ENCODE data around the gene LTC4S.

GRCh38 chr5:179837076-179838011 lies 43.6 kb downstream of the LTC4S start:
- TF ChIP-seq EZH2phosphoT487 (IDR thresholded peaks at IDR 0.05; ENCODE audit: low read depth, severe bottlenecking, unreplicated experiment), result no peak
- TF ChIP-seq CTCF (IDR thresholded peaks at IDR 0.05; ENCODE audit: poor library complexity), result no peak

Data from hepatocyte (in vitro differentiated cells).